Keratinocyte (primary cell): ENCODE data around the gene GLG1. TPM values are rescaled to one million over a fixed set of nuclear protein-coding genes. Genes with fewer than 3 reads are reported as not detected.
"Not testable (repeated sequence)": the region's sequence is repeated elsewhere in the genome, so short reads cannot be mapped to it uniquely, and the experiment has no call there.

Experiments used
- DNase-seq: peaks from one replicate; pipeline ENCODE4 v3.0.0-alpha.2; 2011; ENCODE audit warnings: low read depth, missing footprints, low spot score
- FAIRE-seq: peaks from 2 replicates; lab custom pipeline; 2011; peaks lifted over from hg19 to GRCh38; lab: Jason Lieb, UNC
- H2AFZ ChIP-seq: 2 replicates; pipeline ENCODE4 v1.6.0; 2012; ENCODE audit warnings: low read length, control low read depth, inconsistent platforms; ENCODE audit not compliant: control insufficient read depth
- H3K27ac ChIP-seq: 2 replicates; pipeline ENCODE4 v1.5.1; 2011; ENCODE audit warnings: low read length; ENCODE audit not compliant: control insufficient read depth, insufficient read depth
- H3K27me3 ChIP-seq: 3 replicates; pipeline ENCODE4 v1.6.0; 2011; ENCODE audit warnings: low read length; ENCODE audit not compliant: control insufficient read depth, insufficient read depth; ENCODE audit errors: extremely low read depth
- H3K36me3 ChIP-seq, 2 experiments: 2 replicates in 1 of 2; 3 replicates in 1 of 2; pipeline ENCODE4 v1.5.1; 2011; ENCODE audit warnings: low read length in 2 of 2, mild to moderate bottlenecking in 1 of 2; ENCODE audit not compliant: control insufficient read depth in 2 of 2, insufficient read depth in 2 of 2; ENCODE audit errors: extremely low read depth in 1 of 2
- H3K4me1 ChIP-seq: 3 replicates; pipeline ENCODE4 v1.5.1; 2011; ENCODE audit warnings: low read length; ENCODE audit not compliant: control insufficient read depth, insufficient read depth; ENCODE audit errors: extremely low read depth
- H3K4me2 ChIP-seq: 3 replicates; pipeline ENCODE4 v1.6.0; 2011; ENCODE audit warnings: low read depth, low read length; ENCODE audit not compliant: control insufficient read depth, insufficient read depth; ENCODE audit errors: extremely low read depth
- H3K4me3 ChIP-seq, 3 experiments: fragments of 200-600 bp in 1 of 3; sonication (generic) in 1 of 3; 2 replicates in 2 of 3; 3 replicates in 1 of 3; pipeline ENCODE4 v1.5.1; 2011 to 2016; ENCODE audit warnings: low read length in 3 of 3, mild to moderate bottlenecking in 3 of 3, control low read depth in 2 of 3, inconsistent platforms in 1 of 3, low read depth in 1 of 3, mixed read lengths in 1 of 3, mixed run types in 1 of 3, moderate library complexity in 1 of 3; ENCODE audit not compliant: control insufficient read depth in 2 of 3, insufficient read depth in 2 of 3; ENCODE audit errors: extremely low read depth in 1 of 3
- H3K79me2 ChIP-seq: 2 replicates; pipeline ENCODE4 v1.6.0; 2012; ENCODE audit warnings: low read length; ENCODE audit not compliant: control insufficient read depth, insufficient read depth
- H3K9ac ChIP-seq: 3 replicates; pipeline ENCODE4 v1.6.0; 2011; ENCODE audit warnings: low read length; ENCODE audit not compliant: control insufficient read depth, insufficient read depth; ENCODE audit errors: extremely low read depth
- H3K9me1 ChIP-seq: 3 replicates; pipeline ENCODE4 v1.6.0; 2011; ENCODE audit warnings: low read length; ENCODE audit not compliant: control insufficient read depth, insufficient read depth; ENCODE audit errors: extremely low read depth
- H3K9me3 ChIP-seq: 2 replicates; pipeline ENCODE4 v1.5.1; 2012; ENCODE audit warnings: low read depth, low read length; ENCODE audit not compliant: control insufficient read depth
- H4K20me1 ChIP-seq: 3 replicates; pipeline ENCODE4 v1.6.0; 2011; ENCODE audit warnings: low read length; ENCODE audit not compliant: control insufficient read depth, insufficient read depth; ENCODE audit errors: extremely low read depth
- EZH2 ChIP-seq: IDR thresholded peaks from one replicate; pipeline ENCODE4 v1.6.1; 2012; ENCODE audit warnings: inconsistent platforms, mild to moderate bottlenecking, low read length, moderate library complexity
- dilution Hi-C: fragments of 300-500 bp; cut with MboI; formaldehyde crosslinking; loops from one replicate; pipeline ENCODE4 v1.7.0; 2020; ENCODE audit warnings: low sequenced_read_pairs; ENCODE audit not compliant: extremely low pct_ligation_motif_present
- polyA plus RNA-seq, 5 experiments: library from polyadenylated mRNA; depleted of rRNA in 3 of 5; stranded (reverse) in 3 of 5; stranded (forward) in 1 of 5; unstranded in 1 of 5; fragments of >200 nt; gene quantifications; 1 replicate in 1 of 5; 2 replicates in 3 of 5; 3 replicates in 1 of 5; pipeline versions ENCODE4 v1.2.1 to v1.2.3, GENCODE V29; 2011 to 2012; ENCODE audit warnings: missing spikeins in 2 of 5, low read depth in 1 of 5, low replicate concordance in 1 of 5
- TF ChIP-seq, protein P1 (sequence below), 3 experiments: IDR thresholded peaks in 1 of 3; conservative IDR thresholded peaks in 1 of 3; optimal IDR thresholded peaks in 1 of 3; 2 replicates in 2 of 3; 3 replicates in 1 of 3; pipeline versions ENCODE3 to v1.5.1; 2011; ENCODE audit warnings: low read length in 3 of 3, mild to moderate bottlenecking in 3 of 3, moderate library complexity in 2 of 3, control low read depth in 1 of 3, inconsistent platforms in 1 of 3; ENCODE audit not compliant: insufficient read depth in 2 of 3; ENCODE audit errors: extremely low read depth in 1 of 3

The GLG1 gene
- polyA plus RNA-seq, 1 donor (not counting 4 experiments of a cell fraction or from before 2014, with no cell fraction given): 63.6 TPM

DNA sequence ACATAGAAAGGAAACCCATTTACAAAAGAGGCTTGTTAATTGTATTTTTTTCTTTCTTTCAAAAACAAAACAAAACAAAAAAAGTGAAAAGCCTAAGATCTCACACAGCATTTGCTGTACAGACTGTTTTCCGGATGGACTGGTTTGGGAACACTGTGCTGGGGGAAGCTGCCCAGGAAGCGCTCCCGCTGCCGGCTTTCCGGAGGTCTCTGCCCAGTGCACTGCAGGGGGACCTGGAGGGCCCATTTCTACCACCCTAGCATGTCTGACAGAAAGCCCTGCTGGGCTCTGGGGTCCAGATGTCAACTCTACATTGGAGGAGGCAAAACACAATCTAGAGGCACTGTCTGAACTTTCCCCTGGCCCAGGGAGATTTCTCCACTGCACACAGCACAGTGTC lies 159.3 kb downstream of the GLG1 start:
- no peak for FAIRE-seq
- Histone ChIP-seq H2AFZ (no peak overlapping the region), H3K4me3 (no peak overlapping the region), H3K27ac (no peak overlapping the region), H3K9me1 (no peaks in the 10 kb centered on the region), H3K9me3 (no peaks in the 10 kb centered on the region), H3K9ac (no peak overlapping the region), H3K27me3 (no peaks in the 10 kb centered on the region), H3K4me1 (peaks cover 41% of the 10 kb centered on the region), H3K4me2 (no peak overlapping the region), H3K79me2 (no peaks in the 10 kb centered on the region), H4K20me1 (no peaks in the 10 kb centered on the region), H3K36me3 (peaks cover 10 to 26% of the 10 kb centered on the region in 2 experiments)
- dilution Hi-C loops: no loop called here
- TF ChIP-seq, protein P1, sequence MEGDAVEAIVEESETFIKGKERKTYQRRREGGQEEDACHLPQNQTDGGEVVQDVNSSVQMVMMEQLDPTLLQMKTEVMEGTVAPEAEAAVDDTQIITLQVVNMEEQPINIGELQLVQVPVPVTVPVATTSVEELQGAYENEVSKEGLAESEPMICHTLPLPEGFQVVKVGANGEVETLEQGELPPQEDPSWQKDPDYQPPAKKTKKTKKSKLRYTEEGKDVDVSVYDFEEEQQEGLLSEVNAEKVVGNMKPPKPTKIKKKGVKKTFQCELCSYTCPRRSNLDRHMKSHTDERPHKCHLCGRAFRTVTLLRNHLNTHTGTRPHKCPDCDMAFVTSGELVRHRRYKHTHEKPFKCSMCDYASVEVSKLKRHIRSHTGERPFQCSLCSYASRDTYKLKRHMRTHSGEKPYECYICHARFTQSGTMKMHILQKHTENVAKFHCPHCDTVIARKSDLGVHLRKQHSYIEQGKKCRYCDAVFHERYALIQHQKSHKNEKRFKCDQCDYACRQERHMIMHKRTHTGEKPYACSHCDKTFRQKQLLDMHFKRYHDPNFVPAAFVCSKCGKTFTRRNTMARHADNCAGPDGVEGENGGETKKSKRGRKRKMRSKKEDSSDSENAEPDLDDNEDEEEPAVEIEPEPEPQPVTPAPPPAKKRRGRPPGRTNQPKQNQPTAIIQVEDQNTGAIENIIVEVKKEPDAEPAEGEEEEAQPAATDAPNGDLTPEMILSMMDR (optimal IDR thresholded peaks at IDR 0.05 in 1 of 3, IDR thresholded peaks at IDR 0.05 in 1 of 3, conservative IDR thresholded peaks at IDR 0.05 in 1 of 3; ENCODE audit: extremely low read depth in 1 of 3, insufficient read depth in 2 of 3, low read length in 3 of 3): no peak
- no peak for TF ChIP-seq EZH2
- no peak for DNase-seq

DNA sequence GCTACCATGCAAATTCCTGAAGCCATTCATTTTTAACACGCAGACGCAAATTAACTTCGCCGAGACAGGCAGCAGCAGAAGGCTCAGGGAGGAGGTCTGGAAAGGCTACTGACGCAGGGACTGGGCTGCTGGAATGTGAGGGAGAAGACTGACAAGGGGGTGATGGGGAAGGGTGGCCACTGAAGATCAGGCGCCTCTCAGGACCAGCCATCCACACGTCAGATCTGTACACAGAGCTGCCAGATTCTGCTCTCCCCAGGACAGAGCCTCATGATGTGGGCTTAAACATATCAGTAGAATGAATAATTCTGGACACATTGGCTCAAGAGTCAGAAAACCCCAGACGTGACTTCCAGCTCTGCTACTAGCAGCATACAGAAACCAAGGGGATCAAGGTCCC lies 160.0 kb downstream of the GLG1 start:
- no peak overlapping the region for H3K9ac ChIP-seq
- DNase-seq: no peak
- FAIRE-seq: no peak
- H3K4me2 ChIP-seq: no peak overlapping the region
- dilution Hi-C loops: no loop called here
- no peak overlapping the region for H3K4me3 ChIP-seq
- no peaks in the 10 kb centered on the region for H4K20me1 ChIP-seq
- TF ChIP-seq, protein P1 (optimal IDR thresholded peaks at IDR 0.05 in 1 of 3, IDR thresholded peaks at IDR 0.05 in 1 of 3, conservative IDR thresholded peaks at IDR 0.05 in 1 of 3; ENCODE audit: extremely low read depth in 1 of 3, insufficient read depth in 2 of 3, low read length in 3 of 3): no peak
- no peak for TF ChIP-seq EZH2
- peaks cover 41% of the 10 kb centered on the region for H3K4me1 ChIP-seq
- no peaks in the 10 kb centered on the region for H3K27me3 ChIP-seq
- H3K27ac ChIP-seq: no peak overlapping the region
- H2AFZ ChIP-seq: no peak overlapping the region
- no peaks in the 10 kb centered on the region for H3K9me3 ChIP-seq
- no peaks in the 10 kb centered on the region for H3K79me2 ChIP-seq
- peaks cover 4 to 20% of the 10 kb centered on the region in 2 experiments for H3K36me3 ChIP-seq
- H3K9me1 ChIP-seq: no peaks in the 10 kb centered on the region

DNA sequence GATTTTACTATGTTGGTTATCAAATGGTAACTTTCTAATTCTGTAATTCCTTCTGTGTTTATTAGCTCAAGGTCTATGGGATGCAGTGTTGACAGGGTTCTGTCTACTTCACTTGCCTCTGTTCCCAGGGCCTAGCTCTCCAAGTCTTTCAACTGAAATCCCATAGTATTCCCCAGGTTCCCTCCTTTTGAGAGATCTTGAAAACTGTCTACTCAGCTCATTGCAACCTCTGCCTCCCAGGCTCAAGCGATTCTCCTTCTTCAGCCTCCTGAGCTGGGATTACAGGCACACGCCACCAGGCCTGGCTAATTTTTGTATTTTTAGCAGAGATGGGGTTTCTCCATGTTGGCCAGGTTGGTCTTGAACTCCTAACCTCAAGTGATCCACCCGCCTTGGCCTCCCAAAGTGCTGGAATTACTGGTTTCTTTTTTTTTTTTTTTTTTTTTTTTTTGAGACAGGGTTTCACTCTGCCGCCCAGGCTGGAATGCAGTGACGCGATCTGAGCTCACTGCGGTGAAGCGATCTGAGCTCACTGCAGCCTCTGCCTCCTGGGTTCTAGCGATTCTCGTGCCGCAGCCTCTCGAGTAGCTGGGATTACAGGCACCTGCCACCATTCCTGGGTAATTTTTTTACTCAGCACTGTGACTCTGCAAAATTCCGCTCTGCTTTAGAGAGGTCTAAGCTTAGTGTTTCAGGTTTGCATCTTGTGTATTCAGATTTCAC lies 163.1 kb downstream of the GLG1 start:
- FAIRE-seq: not testable (repeated sequence)

More for the DNA sequence above, 163.1 kb downstream of the GLG1 start:
- dilution Hi-C loops, H3K27ac ChIP-seq, H3K4me2 ChIP-seq, H3K9me3 ChIP-seq, H3K4me3 ChIP-seq, DNase-seq, H2AFZ ChIP-seq, H3K79me2 ChIP-seq, H3K27me3 ChIP-seq, H3K9ac ChIP-seq, H4K20me1 ChIP-seq, H3K36me3 ChIP-seq, H3K9me1 ChIP-seq: not testable (repeated sequence)
- H3K4me1 ChIP-seq: peaks cover 17% of the 10 kb centered on the region
